GM12873 (cell line): ENCODE data around the gene ERC2.

Source experiments
- TF ChIP-seq, protein P1 (sequence below): IDR thresholded peaks from 2 replicates; pipeline ENCODE4 v1.5.1; 2012; ENCODE audit warnings: low read depth, mild to moderate bottlenecking, moderate library complexity, low read length, control low read depth; ENCODE audit not compliant: insufficient read depth; ENCODE audit errors: missing control alignments

ERC2 gene

GRCh38 chr3:55637906-55638638 lies 830.2 kb downstream of the ERC2 start:
- TF ChIP-seq, protein P1, sequence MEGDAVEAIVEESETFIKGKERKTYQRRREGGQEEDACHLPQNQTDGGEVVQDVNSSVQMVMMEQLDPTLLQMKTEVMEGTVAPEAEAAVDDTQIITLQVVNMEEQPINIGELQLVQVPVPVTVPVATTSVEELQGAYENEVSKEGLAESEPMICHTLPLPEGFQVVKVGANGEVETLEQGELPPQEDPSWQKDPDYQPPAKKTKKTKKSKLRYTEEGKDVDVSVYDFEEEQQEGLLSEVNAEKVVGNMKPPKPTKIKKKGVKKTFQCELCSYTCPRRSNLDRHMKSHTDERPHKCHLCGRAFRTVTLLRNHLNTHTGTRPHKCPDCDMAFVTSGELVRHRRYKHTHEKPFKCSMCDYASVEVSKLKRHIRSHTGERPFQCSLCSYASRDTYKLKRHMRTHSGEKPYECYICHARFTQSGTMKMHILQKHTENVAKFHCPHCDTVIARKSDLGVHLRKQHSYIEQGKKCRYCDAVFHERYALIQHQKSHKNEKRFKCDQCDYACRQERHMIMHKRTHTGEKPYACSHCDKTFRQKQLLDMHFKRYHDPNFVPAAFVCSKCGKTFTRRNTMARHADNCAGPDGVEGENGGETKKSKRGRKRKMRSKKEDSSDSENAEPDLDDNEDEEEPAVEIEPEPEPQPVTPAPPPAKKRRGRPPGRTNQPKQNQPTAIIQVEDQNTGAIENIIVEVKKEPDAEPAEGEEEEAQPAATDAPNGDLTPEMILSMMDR: no peak

GRCh38 chr3:55636300-55637195 lies 831.7 kb downstream of the ERC2 start:
- TF ChIP-seq, protein P1: no peak

DNA sequence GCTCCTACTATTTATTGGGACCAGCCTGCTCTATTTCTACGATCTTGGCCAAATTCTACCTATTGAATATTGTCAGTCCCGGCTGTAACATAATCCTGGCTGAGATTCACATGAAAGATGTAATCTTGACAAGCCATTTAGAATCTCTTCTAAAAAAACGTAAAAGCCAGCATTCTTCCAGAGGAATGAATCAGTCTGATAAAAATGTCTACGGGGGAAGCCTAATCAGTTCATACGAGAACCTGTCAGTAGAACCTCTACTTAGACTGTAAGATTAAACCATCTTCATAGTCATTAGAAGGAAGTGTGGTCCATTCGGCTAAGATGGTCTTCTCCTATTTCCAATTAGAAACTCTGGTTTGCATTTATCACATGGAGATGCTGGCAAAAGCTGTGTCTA lies 833.9 kb downstream of the ERC2 start:
- TF ChIP-seq, protein P1: no peak

DNA sequence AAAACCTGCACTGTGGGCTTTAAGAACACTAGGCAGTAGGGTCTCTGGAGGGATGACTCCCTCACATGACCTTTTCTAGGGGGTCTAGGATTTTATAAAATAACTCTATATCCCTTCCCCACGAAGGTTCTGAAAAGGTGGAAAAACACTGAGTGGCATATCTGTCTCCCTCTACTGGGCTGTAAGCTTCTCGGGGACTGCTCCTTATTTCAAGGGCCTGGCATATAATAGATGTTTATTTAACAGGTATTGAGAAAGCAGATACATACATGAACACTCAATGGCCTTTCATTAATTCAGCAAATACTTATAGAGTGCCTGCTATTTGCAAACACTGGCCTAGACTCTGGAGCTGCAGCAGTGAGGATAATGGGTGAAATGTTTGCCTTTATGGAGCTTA lies 834.9 kb downstream of the ERC2 start:
- TF ChIP-seq, protein P1: no peak

- TF ChIP-seq, protein P1: no peak
These were observed 836.4 kb downstream of the ERC2 start for GRCh38 chr3:55631766-55632331.

- TF ChIP-seq, protein P1: no peak
These were observed 837.4 kb downstream of the ERC2 start for GRCh38 chr3:55630921-55631299.
